Adrenal gland (tissue), 12 donors: ENCODE measurements around the gene ENPP6. TPM values are rescaled to one million over a fixed set of nuclear protein-coding genes. Genes with fewer than 3 reads are reported as not detected.

Experiments used
- DNase-seq, 7 donors: peaks; one replicate each; pipeline ENCODE4 v3.0.0-alpha.2; 2019 to 2020
- H3K27ac ChIP-seq, 5 donors: fragments of 200-600 bp; sonication (generic) in 4 of 5; 1 replicate in 3 of 5; 2 replicates in 2 of 5; pipeline versions ENCODE4 v1.5.1 to v1.8.0; 2016 to 2020; ENCODE audit warnings: mild to moderate bottlenecking in 1 of 5
- H3K27me3 ChIP-seq: fragments of 200-600 bp; 2 replicates; pipeline ENCODE4 v1.8.0; 2021
- H3K36me3 ChIP-seq, 2 donors: fragments of 200-600 bp; replicated peaks in 1 of 2; 1 replicate in 1 of 2; 2 replicates in 1 of 2; pipeline versions ENCODE4 v1.5.1 to v1.8.0; 2018 to 2022
- H3K4me1 ChIP-seq, 2 donors: fragments of 200-600 bp; replicated peaks in 1 of 2; 1 replicate in 1 of 2; 2 replicates in 1 of 2; pipeline versions ENCODE4 v1.5.1 to v1.8.0; 2018 to 2021
- H3K4me3 ChIP-seq, 4 donors: fragments of 200-600 bp; sonication (generic) in 3 of 4; one replicate each; pipeline ENCODE4 v1.5.1; 2016 to 2018
- H3K9me3 ChIP-seq, 3 donors: fragments of 200-600 bp; sonication (generic) in 1 of 3; replicated peaks in 1 of 3; 1 replicate in 2 of 3; 2 replicates in 1 of 3; pipeline versions ENCODE4 v1.5.1 to v1.8.0; 2016 to 2021
- CTCF ChIP-seq, 6 experiments: fragments of 450-650 bp in 4 of 6; fragments of 200-600 bp in 2 of 6; sonication (generic) in 1 of 6; IDR thresholded peaks; 1 replicate in 5 of 6; 2 replicates in 1 of 6; pipeline versions ENCODE4 v1.5.1 to v1.8.0; 2016 to 2021; ENCODE audit warnings: antibody characterized with exemption in 6 of 6, mild to moderate bottlenecking in 2 of 6, moderate library complexity in 1 of 6
- POLR2A ChIP-seq, 2 donors: fragments of 450-650 bp; IDR thresholded peaks; one replicate each; pipeline ENCODE4 v1.6.1; 2017; ENCODE audit warnings: antibody characterized with exemption in 2 of 2, mild to moderate bottlenecking in 2 of 2, moderate library complexity in 1 of 2
- WGBS, 4 donors: extraction: QIAGEN DNeasy Blood & Tissue Kit in 2 of 4; methylation state at CpG; one replicate each; pipeline versions ENCODE4 v1.1.5 to v1.1.7; 2013 to 2017; 5-methylcytosine and 5-hydroxymethylcytosine counted together
- intact Hi-C, 2 donors: fragments of 100-400 bp; cut with DNase I; formaldehyde crosslinking; loops; one replicate each; pipeline versions ENCODE4 v1.14.1 to v1.15.0; 2022 to 2023
- polyA plus RNA-seq, 3 donors: library from polyadenylated mRNA; stranded (reverse); fragments of 200-250 nt in 2 of 3; fragments of 350-450 nt in 1 of 3; fragmentation: Illumina TruSeq in 1 of 3; extraction: RNeasy Lipid Tissue Mini Kit (QIAGEN cat#74804) in 1 of 3; gene quantifications; one replicate each; pipeline ENCODE4 v1.2.3, GENCODE V29; 2013 to 2014
- total RNA-seq, 9 donors: library from RNA; depleted of rRNA in 4 of 9; stranded (reverse); fragments of >200 nt in 4 of 9; fragments of 120-200 nt in 1 of 9; fragmentation: NEBNext Ultra II Directional in 1 of 9; extraction: Animal tissue kit (Norgen Biotek cat#: 25700) in 1 of 9; gene quantifications; one replicate each; pipeline versions ENCODE4 v1.1.0 to v1.2.4, GENCODE V29; 2013 to 2023
- donor health status: healthy with polysubstance abuse.
- donor health status: Bipolar disorder and iron deficiency.
- donor health status: DM: yes; HTN: yes; CAD: no.
- donor health status: DM: no; HTN: no; CAD: no.
- donor health status: DM: no; HTN: no; CAD: no.
- donor health status: DM: yes; HTN: yes; CAD: no.

ENPP6 gene
- total and polyA plus RNA-seq, 12 donors: 0.18 to 11.3 (median 0.46) TPM; not detected in 1

- intact Hi-C loops: no loop called here
- WGBS, 4 donors: 82 to 93% (median 89%) methylated on average over 7 of the region's 7 CpGs
- no peaks in the 10 kb centered on the region for H3K36me3 ChIP-seq
- no peaks in the 10 kb centered on the region for H3K4me1 ChIP-seq
- H3K27ac ChIP-seq: no peak overlapping the region
- no peak overlapping the region for H3K4me3 ChIP-seq
- TF ChIP-seq CTCF (IDR thresholded peaks at IDR 0.05) (no peak), POLR2A (IDR thresholded peaks at IDR 0.05) (no peak)
- H3K27me3 ChIP-seq: no peaks in the 10 kb centered on the region
- DNase-seq: no peak
- no peaks in the 10 kb centered on the region for H3K9me3 ChIP-seq
These were observed 67.4 kb downstream of the ENPP6 start for GRCh38 chr4:184150102-184150839.

- TF ChIP-seq POLR2A (IDR thresholded peaks at IDR 0.05): no peak
- TF ChIP-seq CTCF (IDR thresholded peaks at IDR 0.05): no peak
- DNase-seq: no peak
- Histone ChIP-seq H3K36me3 (no peaks in the 10 kb centered on the region), H3K4me1 (no peaks in the 10 kb centered on the region), H3K27me3 (no peaks in the 10 kb centered on the region), H3K9me3 (no peaks in the 10 kb centered on the region), H3K4me3 (no peak overlapping the region), H3K27ac (no peak overlapping the region)
- intact Hi-C loops: no loop called here
- 67 to 74% (median 73%) methylated on average over 4 of the region's 4 CpGs for WGBS, 4 donors
These were observed 68.7 kb downstream of the ENPP6 start for GRCh38 chr4:184148738-184149637.

GRCh38 chr4:184147858-184148737, 69.6 kb downstream of the ENPP6 start:
- Histone ChIP-seq H3K36me3 (no peaks in the 10 kb centered on the region), H3K4me3 (no peak overlapping the region), H3K27me3 (no peaks in the 10 kb centered on the region), H3K9me3 (no peaks in the 10 kb centered on the region), H3K4me1 (no peaks in the 10 kb centered on the region), H3K27ac (no peak overlapping the region)
- intact Hi-C loops: no loop called here
- no peak for DNase-seq
- TF ChIP-seq CTCF (IDR thresholded peaks at IDR 0.05): no peak
- WGBS, 4 donors: 56 to 62% (median 62%) methylated on average over 8 of the region's 8 CpGs

- H3K27ac ChIP-seq: no peak overlapping the region
- no peaks in the 10 kb centered on the region for H3K27me3 ChIP-seq
- H3K4me3 ChIP-seq: no peak overlapping the region
- TF ChIP-seq POLR2A (IDR thresholded peaks at IDR 0.05): no peak
- no peak for TF ChIP-seq CTCF (IDR thresholded peaks at IDR 0.05)
- DNase-seq: no peak
- H3K36me3 ChIP-seq: no peaks in the 10 kb centered on the region
- no peaks in the 10 kb centered on the region for H3K9me3 ChIP-seq
- intact Hi-C loops: no loop called here
- whole genome bisulfite sequencing, 4 donors: 75 to 83% (median 79%) methylated on average over 10 of the region's 10 CpGs
- no peaks in the 10 kb centered on the region for H3K4me1 ChIP-seq
These were observed 70.7 kb downstream of the ENPP6 start for GRCh38 chr4:184146951-184147350.
